K562 (cell line): ENCODE results near the gene CST3.

Experiments used
- EZH2 ChIP-seq: IDR thresholded peaks from 2 replicates; pipeline ENCODE4 v1.6.1; 2012; ENCODE audit warnings: low read depth, mild to moderate bottlenecking, inconsistent platforms, low read length, borderline replicate concordance
- POLR2AphosphoS5 ChIP-seq: IDR thresholded peaks from 2 replicates; pipeline ENCODE4 v1.6.1; 2011; ENCODE audit warnings: mild to moderate bottlenecking, low read depth, low read length, moderate library complexity; ENCODE audit not compliant: control insufficient read depth, insufficient read depth

GRCh38 chr20:23627501-23627900 is 10.3 kb downstream of the CST3 start:
- TF ChIP-seq EZH2 (no peak), POLR2AphosphoS5 (no peak)
